IMR-90 (cell line): ENCODE results near the gene PCDH12. TPM values are rescaled to one million over a fixed set of nuclear protein-coding genes. Genes with fewer than 3 reads are reported as not detected.

ENCODE experiments used
- ATAC-seq: fragments of 200-7000 bp; cut with Tn5 transposase; 2 replicates; pipeline ENCODE4 v1.9.1; 2020; ENCODE audit warnings: low read depth, mild to moderate bottlenecking, moderate library complexity
- BruUV-seq: library from RNA; stranded (reverse); fragments of 400-500 nt; replicated peaks from 2 replicates; lab custom pipeline; 2021; lab: Mats Ljungman, UMichigan
- CTCF ChIA-PET: fragments of 300-600 bp; formaldehyde crosslinking; extraction: SDS; loops from one replicate; lab custom pipeline; 2021; ENCODE audit warnings: antibody characterized with exemption; lab: Yijun Ruan, JAX
- POLR2A ChIA-PET: fragments of 300-600 bp; sonication (Branson Sonifier 250); formaldehyde crosslinking; loops from one replicate; lab custom pipeline; 2022; ENCODE audit warnings: antibody characterized with exemption; ENCODE audit not compliant: unreplicated experiment; lab: Charles Lee
- DNase-seq: peaks from one replicate; pipeline ENCODE4 v3.0.0; 2013
- H2AFZ ChIP-seq: replicated peaks from 2 replicates; pipeline ENCODE3; 2013; ENCODE audit warnings: low read length, mild to moderate bottlenecking; ENCODE audit not compliant: poor library complexity
- H2AK5ac ChIP-seq: 2 replicates; pipeline ENCODE4 v1.6.1; 2013; ENCODE audit warnings: low read depth, low read length, inconsistent platforms
- H2AK9ac ChIP-seq: replicated peaks from 2 replicates; pipeline ENCODE3; 2013; ENCODE audit warnings: mild to moderate bottlenecking, low read depth, low read length, moderate library complexity; ENCODE audit not compliant: poor library complexity
- H2BK120ac ChIP-seq: 2 replicates; pipeline ENCODE4 v1.6.1; 2013; ENCODE audit warnings: low read depth, low read length, inconsistent platforms
- H2BK15ac ChIP-seq: 3 replicates; pipeline ENCODE4 v1.6.1; 2013; ENCODE audit warnings: low read depth, low read length, inconsistent platforms
- H2BK20ac ChIP-seq: 2 replicates; pipeline ENCODE4 v1.6.1; 2013; ENCODE audit warnings: low read depth, mild to moderate bottlenecking, inconsistent platforms, low read length, moderate library complexity
- H2BK5ac ChIP-seq: 2 replicates; pipeline ENCODE4 v1.6.1; 2013; ENCODE audit warnings: mild to moderate bottlenecking, low read depth, low read length, inconsistent platforms; ENCODE audit not compliant: poor library complexity, severe bottlenecking
- H3K14ac ChIP-seq: replicated peaks from 2 replicates; pipeline ENCODE4 v1.6.1; 2013; ENCODE audit warnings: low read depth, low read length, inconsistent platforms
- H3K18ac ChIP-seq: 2 replicates; pipeline ENCODE4 v1.6.1; 2013; ENCODE audit warnings: low read depth, low read length, control low read depth
- H3K23ac ChIP-seq: 2 replicates; pipeline ENCODE4 v1.6.1; 2013; ENCODE audit warnings: low read depth, low read length, inconsistent platforms
- H3K27ac ChIP-seq: 2 replicates; pipeline ENCODE4 v1.5.1; 2013; ENCODE audit warnings: mild to moderate bottlenecking, control low read depth, low read length; ENCODE audit not compliant: insufficient read depth
- H3K27me3 ChIP-seq: 2 replicates; pipeline ENCODE4 v1.6.1; 2013; ENCODE audit warnings: low read length; ENCODE audit not compliant: control insufficient read depth, insufficient read depth
- H3K36me3 ChIP-seq: 2 replicates; pipeline ENCODE4 v1.6.1; 2013; ENCODE audit warnings: low read length, mixed read lengths; ENCODE audit not compliant: control insufficient read depth, insufficient read depth
- H3K4ac ChIP-seq: 2 replicates; pipeline ENCODE4 v1.6.1; 2013; ENCODE audit warnings: low read depth, low read length, inconsistent platforms
- H3K4me1 ChIP-seq: 2 replicates; pipeline ENCODE4 v1.6.1; 2013; ENCODE audit warnings: low read length, mixed read lengths; ENCODE audit not compliant: control insufficient read depth, insufficient read depth
- H3K4me2 ChIP-seq: 2 replicates; pipeline ENCODE4 v1.6.1; 2013; ENCODE audit warnings: low read depth, mild to moderate bottlenecking, control low read depth, low read length, moderate library complexity
- H3K4me3 ChIP-seq: 2 replicates; pipeline ENCODE4 v1.5.1; 2013; ENCODE audit warnings: low read depth, mild to moderate bottlenecking, control low read depth, low read length, moderate library complexity; ENCODE audit not compliant: insufficient read depth
- H3K56ac ChIP-seq: 2 replicates; pipeline ENCODE4 v1.6.1; 2013; ENCODE audit warnings: low read length, inconsistent platforms; ENCODE audit not compliant: insufficient read depth; ENCODE audit errors: extremely low read depth
- H3K79me1 ChIP-seq, 2 experiments: 2 replicates each; pipeline ENCODE4 v1.6.1; 2013; ENCODE audit warnings: low read length in 2 of 2, inconsistent platforms in 1 of 2, low read depth in 1 of 2
- H3K9ac ChIP-seq: 2 replicates; pipeline ENCODE4 v1.6.1; 2013; ENCODE audit warnings: low read depth, low read length, control low read depth
- H3K9me1 ChIP-seq: 2 replicates; pipeline ENCODE4 v1.6.1; 2013; ENCODE audit warnings: low read length, inconsistent platforms; ENCODE audit not compliant: insufficient read depth
- H3K9me3 ChIP-seq: 2 replicates; pipeline ENCODE4 v1.6.1; 2013; ENCODE audit warnings: low read length; ENCODE audit not compliant: control insufficient read depth, insufficient read depth
- H4K20me1 ChIP-seq: 2 replicates; pipeline ENCODE4 v1.6.1; 2013; ENCODE audit warnings: low read length, inconsistent platforms; ENCODE audit not compliant: insufficient read depth
- H4K5ac ChIP-seq: 2 replicates; pipeline ENCODE4 v1.6.1; 2013; ENCODE audit warnings: mild to moderate bottlenecking, low read depth, low read length, control low read depth
- H4K8ac ChIP-seq, 2 experiments: 2 replicates each; pipeline ENCODE4 v1.6.1; 2013; ENCODE audit warnings: low read depth in 2 of 2, low read length in 2 of 2, control low read depth in 1 of 2, inconsistent platforms in 1 of 2
- H4K91ac ChIP-seq: 2 replicates; pipeline ENCODE4 v1.6.1; 2013; ENCODE audit warnings: low read depth, low read length, inconsistent platforms; ENCODE audit not compliant: insufficient read depth
- BHLHE40 ChIP-seq: fragments of 150-350 bp; IDR thresholded peaks from 2 replicates; pipeline ENCODE4 v1.6.1; 2016; ENCODE audit warnings: mild to moderate bottlenecking, low read depth, low read length
- CEBPB ChIP-seq: IDR thresholded peaks from 2 replicates; pipeline ENCODE4 v1.6.1; 2012; ENCODE audit warnings: low read depth, low read length, improper control_type of control experiment
- CTCF ChIP-seq: conservative IDR thresholded peaks from 2 replicates; pipeline ENCODE4 v1.5.1; 2012; ENCODE audit warnings: mild to moderate bottlenecking, low read depth, low read length, improper control_type of control experiment
- ELK1 ChIP-seq: fragments of 150-350 bp; IDR thresholded peaks from 2 replicates; pipeline ENCODE4 v1.6.1; 2016; ENCODE audit warnings: low read depth, mild to moderate bottlenecking, low read length, moderate library complexity, borderline replicate concordance
- FOS ChIP-seq: fragments of 150-350 bp; IDR thresholded peaks from 2 replicates; pipeline ENCODE4 v1.6.1; 2016; ENCODE audit warnings: low read depth, low read length
- MAFK ChIP-seq: IDR thresholded peaks from 2 replicates; pipeline ENCODE4 v1.6.1; 2012; ENCODE audit warnings: low read depth, low read length, improper control_type of control experiment
- MAZ ChIP-seq: IDR thresholded peaks from 2 replicates; pipeline ENCODE4 v1.6.1; 2012; ENCODE audit warnings: low read depth, mild to moderate bottlenecking, low read length, improper control_type of control experiment, moderate library complexity, borderline replicate concordance
- MXI1 ChIP-seq: IDR thresholded peaks from 2 replicates; pipeline ENCODE4 v1.6.1; 2012; ENCODE audit warnings: low read depth, mild to moderate bottlenecking, low read length, moderate library complexity, borderline replicate concordance
- NFE2L2 ChIP-seq: fragments of 150-350 bp; IDR thresholded peaks from 2 replicates; pipeline ENCODE4 v1.6.1; 2016; ENCODE audit warnings: low read depth, mild to moderate bottlenecking, low read length
- RAD21 ChIP-seq: IDR thresholded peaks from 2 replicates; pipeline ENCODE4 v1.6.1; 2012; ENCODE audit warnings: low read length, improper control_type of control experiment
- RCOR1 ChIP-seq: IDR thresholded peaks from 2 replicates; pipeline ENCODE4 v1.6.1; 2012; ENCODE audit warnings: mild to moderate bottlenecking, low read length, improper control_type of control experiment; ENCODE audit not compliant: insufficient replicate concordance
- RFX5 ChIP-seq: IDR thresholded peaks from 2 replicates; pipeline ENCODE4 v1.8.0; 2012; ENCODE audit warnings: low read depth, mild to moderate bottlenecking, low read length, moderate library complexity
- SMC3 ChIP-seq: fragments of 150-350 bp; IDR thresholded peaks from 2 replicates; pipeline ENCODE4 v1.6.1; 2016; ENCODE audit warnings: low read depth, mild to moderate bottlenecking, antibody characterized with exemption, low read length, moderate library complexity
- USF2 ChIP-seq: fragments of 150-350 bp; IDR thresholded peaks from 2 replicates; pipeline ENCODE4 v1.6.1; 2017; ENCODE audit warnings: mild to moderate bottlenecking, antibody characterized with exemption, low read length, low read depth
- WGBS, 2 experiments: methylation state at CpG; one replicate each; pipeline versions ENCODE4 v1.1.5 to v1.1.7; 2013; ENCODE audit warnings: missing lambda C conversion rate in 2 of 2; ENCODE audit not compliant: insufficient read length in 1 of 2; ENCODE audit errors: extremely low coverage in 2 of 2; 5-methylcytosine and 5-hydroxymethylcytosine counted together
- dilution Hi-C: fragments of 300-500 bp; cut with HindIII; formaldehyde crosslinking; loops from one replicate; pipeline ENCODE4 v1.14.3; 2018; ENCODE audit warnings: low sequenced_read_pairs; ENCODE audit not compliant: unreplicated experiment
- in situ Hi-C: fragments of 300-500 bp; cut with MboI; formaldehyde crosslinking; loops from 3 replicates; pipeline ENCODE4 v1.14.3; 2019; ENCODE audit warnings: low sequenced_read_pairs, inconsistent platforms, mixed read lengths
- intact Hi-C: fragments of 100-400 bp; cut with micrococcal nuclease; formaldehyde crosslinking; loops from 2 replicates; pipeline ENCODE4 v1.10.0; 2022
- polyA plus RNA-seq, 3 experiments: library from polyadenylated mRNA; depleted of rRNA; stranded (reverse); fragments of >200 nt; gene quantifications; 2 replicates each; pipeline ENCODE4 v1.2.3, GENCODE V29; 2012; ENCODE audit warnings: low replicate concordance in 1 of 3
- total RNA-seq: library from RNA; depleted of rRNA; stranded (reverse); fragments of >200 nt; gene quantifications from 2 replicates; pipeline ENCODE4 v1.2.3, GENCODE V29; 2012

PCDH12 gene
- total and polyA plus RNA-seq, 2 of the 4 experiments (the other 2 are of a cell fraction), result 0.02 to 0.18 TPM

GRCh38 chr5:141973871-141974595 lies 16.0 kb upstream of the PCDH12 start:
- H3K4me1 ChIP-seq, result peaks cover 11% of the 10 kb centered on the region
- H3K9ac ChIP-seq, result no peak overlapping the region
- peaks cover 15% of the 10 kb centered on the region; the same call in 1 of the 2 replicates for H4K20me1 ChIP-seq
- dilution Hi-C loops, result no loop called here
- POLR2A ChIA-PET, result no interaction called here
- no peak overlapping the region for H4K91ac ChIP-seq
- H4K5ac ChIP-seq, result no peak overlapping the region
- in situ Hi-C loops, result no loop called here
- ATAC-seq (peak; percentile 48), DNase-seq (peak; percentile 92)
- H2BK20ac ChIP-seq, result no peak overlapping the region
- H3K27me3 ChIP-seq, result no peaks in the 10 kb centered on the region
- H2BK15ac ChIP-seq, result no peak overlapping the region
- CTCF ChIA-PET, result no interaction called here
- no peak overlapping the region for H3K4me3 ChIP-seq
- peaks cover 37 to 82% of the 10 kb centered on the region in 2 experiments for H3K79me1 ChIP-seq
- H2AK9ac ChIP-seq, result no peak overlapping the region
- 0 out of 2 replicates have a peak overlapping the region, but pooled peaks have one; percentile 2 for H3K23ac ChIP-seq
- no peak overlapping the region for H3K14ac ChIP-seq
- H3K4me2 ChIP-seq, result peak overlapping the region; percentile 83
- no TSS peak for BruUV-seq
- H2AK5ac ChIP-seq, result no peak overlapping the region
- H4K8ac ChIP-seq, result no peak overlapping the region
- no peak overlapping the region for H3K56ac ChIP-seq
- WGBS, 2 experiments, result no CpG with 5 or more reads among the region's 1 CpG
- H3K4ac ChIP-seq, result no peak overlapping the region
- no peak overlapping the region for H2AFZ ChIP-seq
- no peak overlapping the region for H3K27ac ChIP-seq
- H3K9me1 ChIP-seq, result peaks cover 3% of the 10 kb centered on the region
- peak overlapping the region; percentile 89; the same call in 1 of the 2 replicates for H3K18ac ChIP-seq
- no peaks in the 10 kb centered on the region for H3K9me3 ChIP-seq
- intact Hi-C loops, result no loop called here
- peak overlapping the region; percentile 68 for H2BK5ac ChIP-seq
- no peak overlapping the region for H2BK120ac ChIP-seq
- H3K36me3 ChIP-seq, result peaks cover 18% of the 10 kb centered on the region
- TF ChIP-seq NFE2L2 (no peak), USF2 (no peak), ELK1 (no peak), MAFK (peak; percentile 22; the same call in 1 of the 2 replicates), RAD21 (no peak), RFX5 (0 out of 2 replicates have a peak, but pooled peaks have one; percentile 40), MAZ (no peak), MXI1 (no peak), CEBPB (peak; percentile 32; the same call in 1 of the 2 replicates), CTCF (no peak), RCOR1 (no peak), FOS (peak; percentile 49; the same call in 1 of the 2 replicates), SMC3 (no peak), BHLHE40 (no peak)
